Liver (tissue), 9 donors: Measurements from ENCODE around the gene AIG1. TPM values are rescaled to one million over a fixed set of nuclear protein-coding genes. Genes with fewer than 3 reads are reported as not detected.

Experiments used
- DNase-seq: peaks from one replicate; pipeline ENCODE4 v3.0.0-alpha.2; 2017; ENCODE audit warnings: low spot score
- H3K27ac ChIP-seq, 2 donors: one replicate each; pipeline ENCODE4 v1.7.0; 2013; ENCODE audit warnings: inconsistent platforms in 2 of 2, low read length in 2 of 2, control low read depth in 1 of 2, low read depth in 1 of 2, mild to moderate bottlenecking in 1 of 2
- H3K27me3 ChIP-seq, 4 donors: one replicate each; pipeline versions ENCODE4 v1.6.1 to v1.7.0; 2013; ENCODE audit warnings: low read length in 3 of 4, inconsistent platforms in 1 of 4, mild to moderate bottlenecking in 1 of 4, moderate library complexity in 1 of 4; ENCODE audit not compliant: control insufficient read depth in 4 of 4, insufficient read depth in 4 of 4
- H3K36me3 ChIP-seq, 4 donors: one replicate each; pipeline versions ENCODE4 v1.6.1 to v1.7.0; 2013; ENCODE audit warnings: low read length in 3 of 4, mild to moderate bottlenecking in 3 of 4, low read depth in 1 of 4, moderate library complexity in 1 of 4; ENCODE audit not compliant: control insufficient read depth in 4 of 4, insufficient read depth in 3 of 4
- H3K4me1 ChIP-seq, 4 donors: one replicate each; pipeline versions ENCODE4 v1.6.1 to v1.7.0; 2013; ENCODE audit warnings: low read length in 3 of 4, mild to moderate bottlenecking in 3 of 4, moderate library complexity in 1 of 4; ENCODE audit not compliant: control insufficient read depth in 4 of 4, insufficient read depth in 4 of 4
- H3K4me3 ChIP-seq, 3 donors: one replicate each; pipeline versions ENCODE4 v1.6.1 to v1.7.0; 2013; ENCODE audit warnings: low read length in 3 of 3, control low read depth in 1 of 3, low read depth in 1 of 3, mild to moderate bottlenecking in 1 of 3
- H3K9ac ChIP-seq, 2 donors: one replicate each; pipeline ENCODE4 v1.7.0; 2013; ENCODE audit warnings: low read length in 2 of 2, mild to moderate bottlenecking in 2 of 2, moderate library complexity in 2 of 2, control low read depth in 1 of 2, low read depth in 1 of 2
- H3K9me3 ChIP-seq, 4 donors: one replicate each; pipeline versions ENCODE4 v1.6.1 to v1.7.0; 2013; ENCODE audit warnings: low read length in 3 of 4; ENCODE audit not compliant: control insufficient read depth in 4 of 4
- ATF3 ChIP-seq: IDR thresholded peaks from 2 replicates; pipeline ENCODE4 v1.6.1; 2016; ENCODE audit warnings: antibody characterized with exemption
- EGR1 ChIP-seq, 2 donors: IDR thresholded peaks; 2 replicates each; pipeline ENCODE4 v1.6.1; 2016 to 2018; ENCODE audit warnings: antibody characterized with exemption in 2 of 2, low read depth in 2 of 2
- FOXA1 ChIP-seq: IDR thresholded peaks from 2 replicates; pipeline ENCODE4 v1.6.1; 2016; ENCODE audit warnings: antibody characterized with exemption
- FOXA2 ChIP-seq: IDR thresholded peaks from 2 replicates; pipeline ENCODE4 v1.6.1; 2016; ENCODE audit warnings: antibody characterized with exemption
- GABPA ChIP-seq, 2 donors: IDR thresholded peaks in 1 of 2; conservative IDR thresholded peaks in 1 of 2; 2 replicates each; pipeline ENCODE4 v1.6.1; 2016; ENCODE audit warnings: antibody characterized with exemption in 2 of 2, mild to moderate bottlenecking in 1 of 2, moderate library complexity in 1 of 2
- HNF4A ChIP-seq, 2 donors: conservative IDR thresholded peaks; 2 replicates each; pipeline ENCODE4 v1.6.1; 2016; ENCODE audit warnings: antibody characterized with exemption in 2 of 2, mild to moderate bottlenecking in 2 of 2
- HNF4G ChIP-seq: IDR thresholded peaks from 2 replicates; pipeline ENCODE4 v1.6.1; 2016; ENCODE audit warnings: antibody characterized with exemption
- JUND ChIP-seq, 2 donors: IDR thresholded peaks; 2 replicates each; pipeline ENCODE4 v1.6.1; 2016; ENCODE audit warnings: antibody characterized with exemption in 2 of 2
- MAX ChIP-seq: IDR thresholded peaks from 2 replicates; pipeline ENCODE4 v1.6.1; 2016; ENCODE audit warnings: antibody characterized with exemption
- NR2F2 ChIP-seq: IDR thresholded peaks from 2 replicates; pipeline ENCODE4 v1.6.1; 2016; ENCODE audit warnings: antibody characterized with exemption
- RAD21 ChIP-seq, 2 donors: IDR thresholded peaks; 2 replicates each; pipeline ENCODE4 v1.6.1; 2016; ENCODE audit warnings: antibody characterized with exemption in 2 of 2, mild to moderate bottlenecking in 2 of 2
- REST ChIP-seq: IDR thresholded peaks from 2 replicates; pipeline ENCODE4 v1.6.1; 2016; ENCODE audit warnings: antibody characterized with exemption, mild to moderate bottlenecking
- SP1 ChIP-seq: IDR thresholded peaks from 2 replicates; pipeline ENCODE4 v1.6.1; 2018; ENCODE audit warnings: antibody characterized with exemption, mild to moderate bottlenecking
- TAF1 ChIP-seq: conservative IDR thresholded peaks from 2 replicates; pipeline ENCODE4 v1.6.1; 2016; ENCODE audit warnings: antibody characterized with exemption, mild to moderate bottlenecking
- ZBTB33 ChIP-seq: IDR thresholded peaks from 2 replicates; pipeline ENCODE4 v1.6.1; 2016; ENCODE audit warnings: antibody characterized with exemption
- WGBS: extraction: QIAGEN DNeasy Blood & Tissue Kit; methylation state at CpG from one replicate; pipeline ENCODE4 v1.1.7; 2013; 5-methylcytosine and 5-hydroxymethylcytosine counted together
- polyA plus RNA-seq, 2 donors: library from polyadenylated mRNA; stranded (reverse) in 1 of 2; unstranded in 1 of 2; fragments of 200-250 nt in 1 of 2; fragments of >200 nt in 1 of 2; fragmentation: Nextera tagmentation in 1 of 2; extraction: Ambion mirVana in 1 of 2; gene quantifications; one replicate each; pipeline versions ENCODE4 v1.2.1 to v1.2.3, GENCODE V29; 2013 to 2015
- total RNA-seq, 2 donors: library from RNA; depleted of rRNA; stranded (reverse); fragments of >200 nt; gene quantifications; one replicate each; pipeline ENCODE4 v1.2.3, GENCODE V29; 2014
- donor health status: healthy.
- donor health status: healthy.
- donor health status: healthy.
- donor health status: healthy.
- donor health status: healthy.

Gene AIG1
- total and polyA plus RNA-seq, 4 donors: 74.8 to 169 (median 121) TPM

- 90% methylated on average over 2 of the region's 2 CpGs for WGBS
- H3K27ac ChIP-seq: no peak overlapping the region
- H3K36me3 ChIP-seq: no peaks in the 10 kb centered on the region
- no peak overlapping the region for H3K9ac ChIP-seq
- H3K4me3 ChIP-seq: no peak overlapping the region
- no peak for DNase-seq
- no peaks in the 10 kb centered on the region for H3K4me1 ChIP-seq
- H3K27me3 ChIP-seq: no peaks in the 10 kb centered on the region
- no peak for TF ChIP-seq TAF1
- no peak for TF ChIP-seq HNF4G
- peaks cover 0 to 6% (median 2%) of the 10 kb centered on the region in 4 donors for H3K9me3 ChIP-seq
Observed at GRCh38 chr6:143385636-143386035, 324.9 kb downstream of the AIG1 start.

GRCh38 chr6:143390278-143390677 is 329.6 kb downstream of the AIG1 start:
- Histone ChIP-seq H3K9ac (no peak overlapping the region), H3K4me1 (no peaks in the 10 kb centered on the region), H3K27ac (no peak overlapping the region), H3K36me3 (no peaks in the 10 kb centered on the region), H3K27me3 (no peaks in the 10 kb centered on the region), H3K4me3 (no peak overlapping the region), H3K9me3 (no peaks in the 10 kb centered on the region)
- TF ChIP-seq NR2F2 (no peak), JUND (IDR thresholded peaks at IDR 0.05) (no peak), SP1 (no peak), RAD21 (IDR thresholded peaks at IDR 0.05) (no peak), HNF4G (no peak), FOXA1 (no peak), ZBTB33 (no peak), MAX (no peak), REST (no peak), HNF4A (conservative IDR thresholded peaks at IDR 0.05) (no peak), EGR1 (IDR thresholded peaks at IDR 0.05; ENCODE audit: low read depth in 2 of 2) (no peak), FOXA2 (no peak), ATF3 (no peak), GABPA (IDR thresholded peaks at IDR 0.05 in 1 of 2, conservative IDR thresholded peaks at IDR 0.05 in 1 of 2) (no peak)
- DNase-seq: no peak
- 95% methylated on average over 3 of the region's 3 CpGs for WGBS

Other genes starting within 250 kb of the AIG1 start
- gene HIVEP2, start 115.7 kb upstream of the AIG1 start, total RNA-seq: 1 to 10 TPM; 1.7 to 6.6 TPM
- 1 to 10 TPM in 1 of 2 donors, under 1 TPM in 1; 0.82 to 1.0 TPM for gene HIVEP2, start 115.7 kb upstream of the AIG1 start, polyA plus RNA-seq